Activated naive CD8-positive, alpha-beta T cell (primary cell): Measurements from ENCODE around the gene CA10.

Experiments used
- H3K27ac Mint-ChIP-seq: one replicate; pipeline ENCODE4 v1.8.0; 2021; ENCODE audit warnings: mixed read lengths
- H3K27me3 Mint-ChIP-seq: one replicate; pipeline ENCODE4 v1.8.0; 2021; ENCODE audit warnings: mixed read lengths
- H3K36me3 Mint-ChIP-seq: one replicate; pipeline ENCODE4 v1.8.0; 2021; ENCODE audit warnings: mixed read lengths
- H3K4me1 Mint-ChIP-seq: one replicate; pipeline ENCODE4 v1.8.0; 2021; ENCODE audit warnings: low read depth, mixed read lengths
- H3K4me3 Mint-ChIP-seq: one replicate; pipeline ENCODE4 v1.8.0; 2021; ENCODE audit warnings: mild to moderate bottlenecking, mixed read lengths
- H3K9me3 Mint-ChIP-seq: one replicate; pipeline ENCODE4 v1.8.0; 2021; ENCODE audit warnings: low read depth, mixed read lengths

CA10 gene

GRCh38 chr17:51585514-51586104 lies 572.9 kb downstream of the CA10 start:
- Mint-ChIP-seq H3K9me3 (peaks cover 3% of the 10 kb centered on the region), H3K4me1 (no peaks in the 10 kb centered on the region), H3K27ac (no peak overlapping the region), H3K36me3 (no peaks in the 10 kb centered on the region), H3K4me3 (no peak overlapping the region), H3K27me3 (peaks cover 4% of the 10 kb centered on the region)

DNA sequence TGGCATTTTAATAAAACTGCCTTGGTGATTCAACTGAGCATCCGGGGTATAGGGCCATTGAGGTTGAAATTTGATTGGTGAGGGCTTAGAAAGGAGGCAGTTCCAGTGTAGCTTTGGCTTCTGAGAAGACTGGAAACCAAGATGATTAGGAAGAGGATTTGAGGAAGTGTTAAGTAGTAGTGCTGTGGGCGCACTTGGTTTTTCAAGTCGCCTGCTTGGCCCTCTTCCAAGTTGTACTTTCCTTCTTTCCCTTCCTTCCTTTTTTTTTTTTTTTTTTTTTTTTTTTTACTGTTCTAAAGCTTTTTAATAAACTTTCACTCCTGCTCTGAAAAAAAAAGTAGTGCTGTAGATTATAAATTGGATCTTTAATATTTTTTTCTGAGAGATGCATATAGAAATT lies 577.6 kb downstream of the CA10 start:
- Mint-ChIP-seq H3K27ac (no peak overlapping the region), H3K4me3 (no peak overlapping the region), H3K4me1 (no peaks in the 10 kb centered on the region), H3K27me3 (peaks cover 10% of the 10 kb centered on the region), H3K9me3 (peaks cover 7% of the 10 kb centered on the region), H3K36me3 (no peaks in the 10 kb centered on the region)
